GM12878 (cell line): ENCODE results near the gene DRD1. TPM values are rescaled to one million over a fixed set of nuclear protein-coding genes. Genes with fewer than 3 reads are reported as not detected.

Experiments used
- ATAC-seq: fragments of 200-7000 bp; cut with Tn5 transposase; 3 replicates; pipeline ENCODE4 v1.9.1; 2020; ENCODE audit warnings: mild to moderate bottlenecking, moderate library complexity
- BruUV-seq: library from RNA; stranded (reverse); fragments of 400-500 nt; replicated peaks from 2 replicates; lab custom pipeline; 2021; lab: Mats Ljungman, UMichigan
- CTCF ChIA-PET: fragments of 300-600 bp; sonication (Branson Sonifier 250); formaldehyde crosslinking; extraction: SDS; loops from one replicate; lab custom pipeline; 2021; ENCODE audit warnings: inconsistent platforms; lab: Yijun Ruan, JAX
- POLR2A ChIA-PET: fragments of 350-600 bp; formaldehyde crosslinking; extraction: SDS; loops from one replicate; lab custom pipeline; 2021; ENCODE audit warnings: inconsistent platforms; lab: Charles Lee
- RAD21 ChIA-PET: fragments of 300-600 bp; sonication (Branson Sonifier 250); formaldehyde crosslinking; loops from one replicate; lab custom pipeline; 2023; ENCODE audit warnings: antibody characterized with exemption; ENCODE audit not compliant: unreplicated experiment; lab: Charles Lee
- SMC1A ChIA-PET: fragments of 300-600 bp; sonication (Branson Sonifier 250); formaldehyde crosslinking; loops from one replicate; lab custom pipeline; 2023; ENCODE audit not compliant: unreplicated experiment, uncharacterized antibody; lab: Charles Lee
- DNase-seq: peaks from one replicate; pipeline ENCODE4 v3.0.0-alpha.2; 2011; ENCODE audit warnings: low read depth, low spot score
- FAIRE-seq: peaks from 3 replicates; lab custom pipeline; 2011; peaks lifted over from hg19 to GRCh38; lab: Jason Lieb, UNC
- H2AFZ ChIP-seq: 2 replicates; pipeline ENCODE4 v1.6.0; 2011; ENCODE audit warnings: low read depth, low read length, control low read depth; ENCODE audit not compliant: control insufficient read depth
- H3K27ac ChIP-seq: 2 replicates; pipeline ENCODE4 v1.5.1; 2011; ENCODE audit warnings: control low read depth; ENCODE audit not compliant: control insufficient read depth, insufficient read depth
- H3K27me3 ChIP-seq, 2 experiments: replicated peaks in 1 of 2; 2 replicates each; pipeline versions ENCODE4 v1.6.0 to v1.6.1; 2011; ENCODE audit warnings: low read length in 1 of 2; ENCODE audit not compliant: control insufficient read depth in 2 of 2, insufficient read depth in 2 of 2
- H3K36me3 ChIP-seq, 2 experiments: 2 replicates each; pipeline ENCODE4 v1.5.1; 2011; ENCODE audit warnings: low read length in 1 of 2; ENCODE audit not compliant: control insufficient read depth in 2 of 2, insufficient read depth in 2 of 2
- H3K4me1 ChIP-seq: 2 replicates; pipeline ENCODE4 v1.6.1; 2011; ENCODE audit warnings: mild to moderate bottlenecking, low read length, moderate library complexity, mixed read lengths; ENCODE audit not compliant: control insufficient read depth, insufficient read depth
- H3K4me2 ChIP-seq: 2 replicates; pipeline ENCODE4 v1.6.0; 2011; ENCODE audit warnings: control low read depth; ENCODE audit not compliant: control insufficient read depth, insufficient read depth
- H3K4me3 ChIP-seq: fragments of 200-600 bp; sonication (generic); 2 replicates; pipeline ENCODE4 v1.5.1; 2016
- H3K79me2 ChIP-seq: 2 replicates; pipeline ENCODE4 v1.6.0; 2011; ENCODE audit warnings: low read length; ENCODE audit not compliant: control insufficient read depth, insufficient read depth
- H3K9ac ChIP-seq: 2 replicates; pipeline ENCODE4 v1.8.0; 2011; ENCODE audit warnings: low read length, control low read depth, mixed read lengths; ENCODE audit not compliant: control insufficient read depth, insufficient read depth
- H3K9me3 ChIP-seq: replicated peaks from 3 replicates; pipeline ENCODE4 v1.5.1; 2011; ENCODE audit warnings: mild to moderate bottlenecking, low read length; ENCODE audit not compliant: control insufficient read depth, insufficient read depth
- H4K20me1 ChIP-seq: 2 replicates; pipeline ENCODE4 v1.6.0; 2011; ENCODE audit not compliant: control insufficient read depth, insufficient read depth
- BCL11A ChIP-seq: IDR thresholded peaks from 2 replicates; pipeline ENCODE4 v1.6.1; 2011; ENCODE audit warnings: low read depth, low read length
- BRCA1 ChIP-seq: IDR thresholded peaks from 2 replicates; pipeline ENCODE4 v1.6.1; 2011; ENCODE audit warnings: low read depth, low read length, improper control_type of control experiment
- CBFB ChIP-seq: IDR thresholded peaks from 2 replicates; pipeline ENCODE4 v1.6.1; 2016; ENCODE audit warnings: antibody characterized with exemption, low read depth
- CHD1 ChIP-seq: IDR thresholded peaks from 2 replicates; pipeline ENCODE4 v1.6.1; 2012; ENCODE audit warnings: low read depth, low read length, improper control_type of control experiment
- CREB1 ChIP-seq: IDR thresholded peaks from 2 replicates; pipeline ENCODE4 v1.6.1; 2012; ENCODE audit warnings: low read depth, mild to moderate bottlenecking, inconsistent platforms
- E2F8 ChIP-seq: fragments of 450-650 bp; IDR thresholded peaks from 2 replicates; pipeline ENCODE4 v1.6.1; 2018; ENCODE audit warnings: mild to moderate bottlenecking, low read depth, moderate library complexity; ENCODE audit not compliant: partially characterized antibody
- EGR1 ChIP-seq, 2 experiments: IDR thresholded peaks; 1 replicate in 1 of 2; 2 replicates in 1 of 2; pipeline ENCODE4 v1.6.1; 2011 to 2012; ENCODE audit warnings: low read depth in 2 of 2, low read length in 2 of 2, borderline replicate concordance in 1 of 2, mild to moderate bottlenecking in 1 of 2, moderate library complexity in 1 of 2
- GABPA ChIP-seq: IDR thresholded peaks from 2 replicates; pipeline ENCODE4 v1.6.1; 2014; ENCODE audit warnings: antibody characterized with exemption, low read depth, mild to moderate bottlenecking, inconsistent platforms
- HDGF ChIP-seq: fragments of 450-650 bp; IDR thresholded peaks from 2 replicates; pipeline ENCODE4 v1.6.1; 2016; ENCODE audit warnings: antibody characterized with exemption
- IKZF1 ChIP-seq: fragments of 450-650 bp; conservative IDR thresholded peaks from 2 replicates; pipeline ENCODE4 v1.6.1; 2017; ENCODE audit warnings: antibody characterized with exemption, mild to moderate bottlenecking
- MEF2A ChIP-seq: IDR thresholded peaks from 2 replicates; pipeline ENCODE4 v1.6.1; 2011; ENCODE audit warnings: low read depth, mild to moderate bottlenecking, low read length, moderate library complexity; ENCODE audit not compliant: insufficient read depth
- NBN ChIP-seq: fragments of 450-650 bp; IDR thresholded peaks from 2 replicates; pipeline ENCODE4 v1.6.1; 2016
- NFYB ChIP-seq: IDR thresholded peaks from 2 replicates; pipeline ENCODE4 v1.6.1; 2011; ENCODE audit warnings: low read depth, mild to moderate bottlenecking, low read length, improper control_type of control experiment, moderate library complexity; ENCODE audit not compliant: insufficient read depth
- PAX5 ChIP-seq: IDR thresholded peaks from 2 replicates; pipeline ENCODE4 v1.6.1; 2011; ENCODE audit warnings: low read depth, low read length, borderline replicate concordance
- RELB ChIP-seq: fragments of 450-650 bp; IDR thresholded peaks from 2 replicates; pipeline ENCODE4 v1.6.1; 2017; ENCODE audit warnings: low read depth, mild to moderate bottlenecking, moderate library complexity
- ZZZ3 ChIP-seq: IDR thresholded peaks from 2 replicates; pipeline ENCODE4 v1.6.1; 2011; ENCODE audit warnings: low read depth; ENCODE audit not compliant: control insufficient read depth, insufficient read length
- WGBS: methylation state at CpG from one replicate; pipeline ENCODE4 v1.1.6; 2016; ENCODE audit warnings: low lambda C conversion rate; ENCODE audit not compliant: insufficient replicate concordance, insufficient coverage; ENCODE audit errors: missing lambda C conversion rate; 5-methylcytosine and 5-hydroxymethylcytosine counted together
- in situ Hi-C: fragments of 300-500 bp; cut with MboI; formaldehyde crosslinking; loops from 9 replicates; pipeline ENCODE4 v1.14.3; 2018; ENCODE audit warnings: mixed read lengths
- intact Hi-C: fragments of 100-400 bp; cut with micrococcal nuclease; formaldehyde crosslinking; loops from one replicate; pipeline ENCODE4 v1.14.2; 2022; ENCODE audit not compliant: unreplicated experiment
- polyA plus RNA-seq, 11 experiments: library from polyadenylated mRNA; depleted of rRNA in 4 of 11; unstranded in 6 of 11; stranded (reverse) in 5 of 11; fragments of >200 nt; fragmentation: Nextera tagmentation in 4 of 11; fragmentation: Illumina TruSeq in 1 of 11; extraction: Ambion mirVana in 4 of 11; extraction: Trizol in 1 of 11; gene quantifications; 1 replicate in 1 of 11; 2 replicates in 10 of 11; pipeline versions ENCODE4 v1.2.1 to v1.2.3, GENCODE V29; 2011 to 2016; ENCODE audit warnings: inconsistent platforms in 2 of 11, missing spikeins in 2 of 11, low read depth in 1 of 11
- total RNA-seq, 4 experiments: library from RNA; depleted of rRNA in 3 of 4; stranded (reverse); fragments of >200 nt in 3 of 4; fragmentation: Illumina TruSeq in 1 of 4; extraction: Trizol in 1 of 4; gene quantifications; 2 replicates each; pipeline versions ENCODE4 v1.2.1 to v1.2.3, GENCODE V29; 2013 to 2021
- TF ChIP-seq, protein P1 (sequence below): IDR thresholded peaks from 2 replicates; pipeline ENCODE4 v1.6.1; 2012; ENCODE audit warnings: improper control_type of control experiment, low read depth, low read length; ENCODE audit not compliant: insufficient replicate concordance

Gene DRD1
- total and polyA plus RNA-seq, 10 of the 15 experiments (the other 5 are each of a cell fraction or from before 2014, with no cell fraction given): not detected

- Histone ChIP-seq H4K20me1 (no peaks in the 10 kb centered on the region), H3K79me2 (no peaks in the 10 kb centered on the region), H3K4me3 (no peak overlapping the region), H2AFZ (no peak overlapping the region), H3K4me2 (no peak overlapping the region), H3K27me3 (no peaks in the 10 kb centered on the region; a peak in 1 of 4 replicates), H3K36me3 (no peaks in the 10 kb centered on the region), H3K9ac (no peak overlapping the region), H3K4me1 (no peaks in the 10 kb centered on the region), H3K9me3 (no peaks in the 10 kb centered on the region), H3K27ac (no peak overlapping the region)
- 0% methylated on average over 1 of the region's 1 CpG for WGBS
- in situ Hi-C loops (no loop called here), intact Hi-C loops (no loop called here)
- BruUV-seq: no TSS peak
- no peak for ATAC-seq
- RAD21 ChIA-PET: interaction anchor here (1.1 kb wide), 1 partner anchor 9 kb away, joined by 3 read pairs; the partner anchor contains the start of gene SFXN1
- POLR2A ChIA-PET: no interaction called here
- CTCF ChIA-PET: no interaction called here
- no peak for FAIRE-seq
- no peak for DNase-seq
- SMC1A ChIA-PET: no interaction called here
- no peak for TF ChIP-seq CREB1
- TF ChIP-seq CHD1: no peak
- TF ChIP-seq MEF2A: no peak
- no peak for TF ChIP-seq E2F8
- TF ChIP-seq, protein P1, sequence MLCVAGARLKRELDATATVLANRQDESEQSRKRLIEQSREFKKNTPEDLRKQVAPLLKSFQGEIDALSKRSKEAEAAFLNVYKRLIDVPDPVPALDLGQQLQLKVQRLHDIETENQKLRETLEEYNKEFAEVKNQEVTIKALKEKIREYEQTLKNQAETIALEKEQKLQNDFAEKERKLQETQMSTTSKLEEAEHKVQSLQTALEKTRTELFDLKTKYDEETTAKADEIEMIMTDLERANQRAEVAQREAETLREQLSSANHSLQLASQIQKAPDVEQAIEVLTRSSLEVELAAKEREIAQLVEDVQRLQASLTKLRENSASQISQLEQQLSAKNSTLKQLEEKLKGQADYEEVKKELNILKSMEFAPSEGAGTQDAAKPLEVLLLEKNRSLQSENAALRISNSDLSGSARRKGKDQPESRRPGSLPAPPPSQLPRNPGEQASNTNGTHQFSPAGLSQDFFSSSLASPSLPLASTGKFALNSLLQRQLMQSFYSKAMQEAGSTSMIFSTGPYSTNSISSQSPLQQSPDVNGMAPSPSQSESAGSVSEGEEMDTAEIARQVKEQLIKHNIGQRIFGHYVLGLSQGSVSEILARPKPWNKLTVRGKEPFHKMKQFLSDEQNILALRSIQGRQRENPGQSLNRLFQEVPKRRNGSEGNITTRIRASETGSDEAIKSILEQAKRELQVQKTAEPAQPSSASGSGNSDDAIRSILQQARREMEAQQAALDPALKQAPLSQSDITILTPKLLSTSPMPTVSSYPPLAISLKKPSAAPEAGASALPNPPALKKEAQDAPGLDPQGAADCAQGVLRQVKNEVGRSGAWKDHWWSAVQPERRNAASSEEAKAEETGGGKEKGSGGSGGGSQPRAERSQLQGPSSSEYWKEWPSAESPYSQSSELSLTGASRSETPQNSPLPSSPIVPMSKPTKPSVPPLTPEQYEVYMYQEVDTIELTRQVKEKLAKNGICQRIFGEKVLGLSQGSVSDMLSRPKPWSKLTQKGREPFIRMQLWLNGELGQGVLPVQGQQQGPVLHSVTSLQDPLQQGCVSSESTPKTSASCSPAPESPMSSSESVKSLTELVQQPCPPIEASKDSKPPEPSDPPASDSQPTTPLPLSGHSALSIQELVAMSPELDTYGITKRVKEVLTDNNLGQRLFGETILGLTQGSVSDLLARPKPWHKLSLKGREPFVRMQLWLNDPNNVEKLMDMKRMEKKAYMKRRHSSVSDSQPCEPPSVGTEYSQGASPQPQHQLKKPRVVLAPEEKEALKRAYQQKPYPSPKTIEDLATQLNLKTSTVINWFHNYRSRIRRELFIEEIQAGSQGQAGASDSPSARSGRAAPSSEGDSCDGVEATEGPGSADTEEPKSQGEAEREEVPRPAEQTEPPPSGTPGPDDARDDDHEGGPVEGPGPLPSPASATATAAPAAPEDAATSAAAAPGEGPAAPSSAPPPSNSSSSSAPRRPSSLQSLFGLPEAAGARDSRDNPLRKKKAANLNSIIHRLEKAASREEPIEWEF: no peak
- TF ChIP-seq HDGF: no peak
- no peak for TF ChIP-seq BCL11A
- TF ChIP-seq IKZF1: no peak
- no peak for TF ChIP-seq BRCA1
- no peak for TF ChIP-seq CBFB
- TF ChIP-seq EGR1 (IDR thresholded peaks at IDR 0.05; ENCODE audit: borderline replicate concordance in 1 of 2, low read depth in 2 of 2, low read length in 2 of 2): no peak
- no peak for TF ChIP-seq ZZZ3
- TF ChIP-seq RELB: no peak
- no peak for TF ChIP-seq NBN
- TF ChIP-seq NFYB: no peak
- no peak for TF ChIP-seq GABPA
- TF ChIP-seq PAX5: no peak
Observed at GRCh38 chr5:175468892-175469291, 24.9 kb upstream of the DRD1 start.
